HG03442 (cell line): Measurements from ENCODE around the gene PSG7.
"Not testable (repeated sequence)": the region's sequence is repeated elsewhere in the genome, so short reads cannot be mapped to it uniquely, and the experiment has no call there.

ENCODE experiments used
- ATAC-seq: cut with Tn5 transposase; IDR thresholded peaks from one replicate; pipeline ENCODE4 v1.9.1; 2021; ENCODE audit warnings: mild to moderate bottlenecking, moderate library complexity; ENCODE audit not compliant: unreplicated experiment

Gene PSG7

DNA sequence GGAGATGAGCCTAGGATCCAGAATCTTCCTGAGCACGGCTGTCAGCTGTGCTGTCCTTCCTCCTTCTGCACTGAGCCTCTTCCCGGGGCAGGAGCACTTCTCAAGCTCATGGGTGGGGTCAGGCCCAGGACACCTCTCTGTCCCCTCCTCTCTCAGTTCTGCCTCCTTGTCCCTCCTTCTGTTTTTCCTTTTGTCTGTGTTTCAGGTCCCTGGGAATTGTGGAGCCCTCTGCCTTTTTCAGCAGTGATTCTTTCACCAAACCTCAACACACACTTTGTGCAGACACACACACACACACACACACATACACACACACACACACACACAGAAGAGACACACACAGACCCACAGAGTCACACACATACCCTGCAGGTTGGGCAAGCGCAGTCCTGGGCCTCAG lies at the start of gene PSG7:
Gene PSG7 (minus strand): TSS at position 101 of the 400 bp plus-strand sequence. CDS start 131 bp downstream, outside the sequence.
- ATAC-seq: not testable (repeated sequence)

DNA sequence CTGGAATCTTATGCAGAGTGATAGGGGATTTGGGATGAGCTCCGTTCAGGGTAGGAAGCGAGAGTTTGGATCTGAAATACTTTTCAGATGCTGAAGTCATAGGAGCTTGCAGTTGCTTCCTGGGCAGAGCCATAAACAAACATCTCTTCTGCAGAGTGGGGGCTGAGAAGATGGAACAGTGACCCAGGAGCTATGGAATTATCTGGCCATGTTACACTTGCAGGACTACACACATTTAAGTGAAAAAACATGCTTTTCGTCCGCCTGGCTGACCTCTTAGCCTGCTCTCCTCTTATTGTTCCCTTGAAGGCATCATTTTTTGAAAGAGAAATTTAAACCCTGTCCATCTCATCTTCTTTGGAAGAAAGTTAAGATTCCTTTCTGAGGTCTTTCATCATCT lies 48.6 kb upstream of the PSG7 start:
- no peak for ATAC-seq

DNA sequence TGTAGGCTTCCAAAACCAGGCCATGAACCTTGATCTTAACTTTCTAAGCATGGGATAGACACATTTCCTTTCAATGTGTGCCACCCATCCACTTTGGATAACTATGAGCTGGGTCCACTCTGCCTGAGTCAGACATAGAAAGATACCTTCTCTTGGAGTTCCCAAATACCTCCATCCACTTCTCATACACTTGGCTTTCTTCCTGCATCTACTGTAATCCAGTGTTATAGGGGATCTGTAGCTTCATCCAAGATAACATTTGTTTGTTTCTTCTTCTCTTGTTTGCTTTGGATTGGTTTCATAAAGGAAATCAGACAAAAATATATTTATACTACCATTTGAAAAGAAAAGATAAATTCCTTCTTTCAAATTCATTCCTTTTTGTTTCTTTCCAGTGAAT lies 45.1 kb upstream of the PSG7 start:
- ATAC-seq: not testable (repeated sequence)

DNA sequence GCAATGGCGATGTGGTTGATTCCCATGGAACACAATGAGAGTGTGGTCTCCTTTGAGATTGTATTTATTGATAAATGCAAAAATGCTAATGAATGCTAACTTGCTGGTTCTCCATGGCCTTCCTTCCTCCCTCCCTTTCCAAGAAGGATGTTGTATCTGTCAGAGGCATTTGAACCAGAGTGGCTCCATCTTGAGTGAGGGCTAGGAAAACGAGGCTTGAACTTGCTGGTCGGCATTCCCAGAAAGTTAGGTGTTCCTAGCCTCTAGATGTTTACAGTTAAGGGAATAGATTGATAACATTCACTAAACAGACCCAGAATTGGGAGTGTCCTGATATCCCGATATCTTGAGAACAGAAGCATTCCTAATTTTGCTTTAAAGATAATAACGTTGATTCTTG lies 34.4 kb upstream of the PSG7 start:
- ATAC-seq: not testable (repeated sequence)

DNA sequence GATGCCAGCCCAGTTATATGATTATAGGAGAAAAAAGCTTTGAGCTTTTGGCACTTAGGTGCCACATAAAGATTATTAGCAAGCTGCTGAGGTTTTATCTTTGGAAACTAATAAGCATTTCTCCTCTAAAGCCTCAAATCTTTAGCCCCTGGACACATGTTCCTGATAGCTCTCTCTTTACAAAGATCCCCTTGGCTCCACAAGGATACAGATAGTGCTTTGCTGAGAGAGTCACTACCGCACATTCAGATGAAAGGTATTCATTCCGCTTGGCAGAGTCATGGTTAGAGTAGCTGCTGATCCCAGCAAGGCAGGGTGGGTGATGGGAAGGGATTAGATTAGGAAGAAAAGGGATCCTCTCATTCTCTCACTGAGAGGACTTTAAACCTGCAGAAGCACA lies 28.2 kb upstream of the PSG7 start:
- ATAC-seq: no peak

GRCh38 chr19:42961119-42961518 lies 24.1 kb upstream of the PSG7 start:
- ATAC-seq: no peak

- not testable (repeated sequence) for ATAC-seq
Measured at GRCh38 chr19:42952126-42952525, 15.1 kb upstream of the PSG7 start.

DNA sequence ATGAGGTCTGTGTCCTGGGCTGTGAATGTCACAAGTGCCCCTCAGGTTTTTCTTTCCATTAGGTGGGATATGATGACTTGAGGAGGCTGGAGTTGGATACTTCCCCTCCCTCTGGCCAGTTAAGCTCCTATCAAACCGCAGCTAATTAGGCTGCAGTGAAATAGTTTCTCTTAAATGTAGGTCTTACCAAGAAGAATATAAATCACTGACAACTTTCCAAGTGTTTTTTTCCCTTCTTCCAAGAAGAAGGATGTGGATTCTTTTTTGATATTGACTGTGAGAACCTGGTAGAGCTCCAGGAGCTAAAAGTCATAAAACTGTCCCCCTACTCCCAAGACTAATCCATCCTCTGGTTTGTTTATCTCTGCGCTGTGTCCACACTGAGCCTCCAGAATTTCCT lies 14.5 kb upstream of the PSG7 start:
- ATAC-seq: not testable (repeated sequence)

- no peak for ATAC-seq
Measured at GRCh38 chr19:42942187-42942789, 5.3 kb upstream of the PSG7 start.

GRCh38 chr19:42934726-42935125 lies 2.3 kb downstream of the PSG7 start:
- not testable (repeated sequence) for ATAC-seq

GRCh38 chr19:42934183-42934582 lies 2.8 kb downstream of the PSG7 start:
- not testable (repeated sequence) for ATAC-seq

GRCh38 chr19:42933412-42933811 lies 3.6 kb downstream of the PSG7 start:
- ATAC-seq: not testable (repeated sequence)

GRCh38 chr19:42932485-42933101 lies 4.4 kb downstream of the PSG7 start:
- ATAC-seq: not testable (repeated sequence)

- not testable (repeated sequence) for ATAC-seq
Measured at GRCh38 chr19:42930214-42930613, 6.8 kb downstream of the PSG7 start.

DNA sequence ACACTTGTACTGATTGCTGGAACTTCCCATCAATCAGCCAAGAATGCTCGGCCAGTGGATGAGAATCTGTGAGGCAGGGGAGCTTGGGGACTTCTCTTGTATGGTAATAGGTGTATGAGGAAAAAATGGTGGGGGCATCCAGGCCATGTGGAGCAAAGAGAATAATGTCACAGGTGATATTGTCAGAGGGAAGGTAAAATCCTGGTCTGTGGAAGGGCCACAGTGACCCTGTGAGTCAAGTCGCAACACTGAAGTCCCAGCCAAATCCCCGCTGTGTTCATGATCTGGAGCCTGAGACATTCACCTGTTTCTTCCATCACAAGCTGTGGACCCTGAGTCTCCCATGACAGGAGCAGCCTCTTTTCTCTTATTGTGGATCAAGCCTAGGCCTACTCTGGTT lies 8.1 kb downstream of the PSG7 start:
- no peak for ATAC-seq

DNA sequence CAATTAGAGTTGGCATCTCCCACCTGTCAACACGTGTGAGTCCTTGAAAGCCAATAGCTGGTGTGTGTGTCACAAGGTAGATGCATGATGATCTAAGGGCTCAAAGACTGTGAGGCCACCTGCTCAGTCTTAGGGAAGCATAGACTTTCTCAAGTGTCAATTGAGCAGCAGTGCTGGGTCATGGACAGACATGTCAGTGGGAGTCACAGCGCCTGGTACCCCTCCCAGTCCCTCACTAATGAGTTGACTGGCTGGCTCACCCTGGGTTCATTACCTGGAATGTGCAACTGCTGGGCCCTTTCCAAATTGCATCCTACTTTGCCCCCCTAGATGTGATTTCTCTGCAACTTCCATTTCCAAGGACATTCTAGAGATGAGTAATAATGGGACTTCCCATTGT lies 10.2 kb downstream of the PSG7 start:
- ATAC-seq: no peak

- ATAC-seq: not testable (repeated sequence)
Measured at GRCh38 chr19:42923106-42923505, 13.9 kb downstream of the PSG7 start.

GRCh38 chr19:42920971-42921370 lies 16.0 kb downstream of the PSG7 start:
- ATAC-seq: not testable (repeated sequence)

DNA sequence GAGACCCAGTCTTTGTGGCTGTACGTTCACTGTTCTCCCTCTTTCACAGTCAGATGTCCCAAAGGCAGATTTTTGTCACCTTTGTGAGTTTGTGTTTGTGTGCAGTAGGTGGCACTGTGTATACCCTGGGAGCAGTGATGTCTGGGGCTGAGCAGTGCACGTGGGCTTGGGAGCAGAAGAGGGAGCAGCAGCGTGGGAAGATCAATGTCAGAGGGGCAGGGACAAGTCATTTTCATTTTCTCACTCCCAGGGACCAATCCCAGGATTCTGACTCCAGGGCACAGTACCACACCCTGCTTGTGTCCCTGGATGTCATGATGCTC lies 17.3 kb downstream of the PSG7 start:
- ATAC-seq: no peak

- ATAC-seq: not testable (repeated sequence)
Measured at GRCh38 chr19:42919070-42919756, 17.8 kb downstream of the PSG7 start.

DNA sequence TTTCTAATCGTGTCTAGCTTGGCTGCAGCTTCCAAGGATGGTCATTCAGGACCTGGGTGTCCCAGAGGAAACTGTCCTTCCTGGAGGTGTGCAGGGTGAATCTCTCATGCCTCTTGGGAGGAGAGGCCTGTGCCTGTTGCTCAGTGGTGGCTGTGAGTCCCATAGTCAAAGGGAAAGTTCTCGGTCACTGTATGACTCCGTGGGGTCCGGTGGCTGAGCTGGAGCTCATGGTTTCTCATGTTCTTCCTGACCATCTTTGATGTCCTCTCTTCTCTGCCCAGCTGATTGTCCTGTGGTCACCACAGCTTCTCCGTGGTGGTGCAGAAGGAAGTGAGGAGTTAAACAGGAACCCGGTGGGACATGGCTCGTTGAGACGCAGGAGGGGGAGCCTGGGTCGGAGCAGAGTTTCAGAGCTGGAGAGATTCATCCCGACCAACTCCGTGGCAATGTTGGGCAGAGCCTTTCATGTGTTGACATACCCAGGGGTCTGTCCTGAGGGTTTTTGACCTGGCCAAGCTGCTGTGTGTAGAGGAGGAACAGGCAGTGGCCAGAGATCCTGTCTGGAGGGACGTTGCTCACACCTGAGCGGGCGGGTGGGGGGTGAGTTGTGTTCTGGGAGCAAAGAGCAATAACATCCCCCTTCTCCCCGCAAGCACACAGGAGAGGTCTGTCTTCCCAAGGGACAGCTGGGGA lies 18.5 kb downstream of the PSG7 start:
- ATAC-seq: not testable (repeated sequence)

DNA sequence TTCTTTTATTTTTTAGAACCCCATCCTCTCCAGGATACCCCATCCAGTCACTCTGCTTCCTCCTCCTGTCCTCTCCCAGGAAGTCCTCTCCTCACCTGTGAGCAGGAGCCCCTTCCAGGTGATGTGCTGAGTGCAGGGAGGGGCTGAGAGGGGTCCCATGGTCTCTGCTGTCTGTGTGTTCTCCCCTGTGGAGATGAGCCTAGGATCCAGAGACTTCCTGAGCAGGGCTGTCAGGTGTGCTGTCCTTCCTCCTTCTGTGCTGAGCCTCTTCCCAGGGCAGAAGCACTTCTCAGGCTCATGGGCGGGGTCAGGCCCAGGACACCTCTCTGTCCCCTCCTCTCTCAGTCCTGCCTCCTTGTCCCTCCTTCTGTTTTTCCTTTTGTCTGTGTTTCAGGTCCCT lies 19.4 kb downstream of the PSG7 start, which contains the start of gene PSG6:
Gene PSG6 (minus strand): TSS at position 261 of the 400 bp plus-strand sequence. CDS start 102 bp downstream, at position 159.
- ATAC-seq: not testable (repeated sequence)
